ENCODE data around the gene TCEA3.

DNA sequence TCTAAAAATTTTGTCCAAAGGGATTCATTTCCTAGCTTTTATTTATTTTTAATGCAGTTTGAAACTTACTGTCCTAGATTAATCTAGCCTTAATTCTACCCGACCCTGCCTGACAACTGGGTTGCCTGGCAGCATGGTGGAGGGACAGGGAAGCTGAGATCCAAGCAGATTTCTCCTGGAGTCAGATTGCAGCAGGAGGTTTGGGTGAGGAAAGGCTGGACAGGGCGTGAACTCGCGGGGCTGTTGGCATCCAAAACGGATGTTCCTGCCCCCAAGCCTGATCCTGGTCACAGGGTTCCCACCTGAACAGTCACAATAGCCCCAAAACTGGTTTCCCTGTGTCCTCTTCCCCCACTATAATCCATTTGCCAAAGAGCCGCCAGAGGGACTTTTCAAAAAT, 23.2 kb downstream of the TCEA3 start:
- TF ChIP-seq POLR2AphosphoS5 (IDR thresholded peaks at IDR 0.05; ENCODE audit: borderline replicate concordance, low read depth, low read length) (no peak), EZH2 (IDR thresholded peaks at IDR 0.05) (no peak), FOXP2 (optimal IDR thresholded peaks at IDR 0.05; ENCODE audit: control extremely low read depth, extremely low read length, insufficient read depth) (no peak)

Data from SK-N-MC (cell line).